Uterus (tissue), 2 donors: Measurements from ENCODE around the gene GLYR1.

Experiments used
- CTCF ChIP-seq, 4 experiments: fragments of 200-600 bp in 2 of 4; fragments of 450-650 bp in 2 of 4; sonication (generic) in 2 of 4; IDR thresholded peaks; one replicate each; pipeline ENCODE4 v1.5.1; 2016 to 2019; ENCODE audit warnings: antibody characterized with exemption in 4 of 4, mild to moderate bottlenecking in 2 of 4, moderate library complexity in 1 of 4
- POLR2A ChIP-seq, 2 donors: fragments of 450-650 bp; IDR thresholded peaks; one replicate each; pipeline ENCODE4 v1.6.1; 2016; ENCODE audit warnings: antibody characterized with exemption in 2 of 2, mild to moderate bottlenecking in 1 of 2, moderate library complexity in 1 of 2

- TF ChIP-seq CTCF (IDR thresholded peaks at IDR 0.05) (no peak), POLR2A (IDR thresholded peaks at IDR 0.05) (no peak)
Observed at GRCh38 chr16:4775005-4775404, 72.1 kb downstream of the GLYR1 start.
